ENCODE results near the gene NTNG2. TPM values are rescaled to one million over a fixed set of nuclear protein-coding genes. Genes with fewer than 3 reads are reported as not detected.

Gene NTNG2
- total and polyA plus RNA-seq, 2 of the 13 experiments (the other 11 are each of a cell fraction or from before 2014, with no cell fraction given), result 0.02 to 0.36 TPM

- no peak for TF ChIP-seq STAT6 (CRISPR knock-in tag; IDR thresholded peaks at IDR 0.05; ENCODE audit: borderline replicate concordance)
- TF ChIP-seq PRPF4 (IDR thresholded peaks at IDR 0.05; ENCODE audit: low read depth, low read length, poor library complexity, severe bottlenecking), result no peak
- no peak for TF ChIP-seq ZFP62 (CRISPR knock-in tag; IDR thresholded peaks at IDR 0.05)
- TF ChIP-seq IKZF1 (IDR thresholded peaks at IDR 0.05), result no peak
- peak; percentile 96 for TF ChIP-seq MIER3 (CRISPR knock-in tag; IDR thresholded peaks at IDR 0.05; ENCODE audit: borderline replicate concordance)
- TF ChIP-seq AFF4 (CRISPR knock-in tag; IDR thresholded peaks at IDR 0.05), result no peak
- 0 out of 2 replicates have a peak, but pooled peaks have one; percentile 46 for TF ChIP-seq KDM6A (CRISPR knock-in tag; IDR thresholded peaks at IDR 0.05; ENCODE audit: low read depth)
- no peak for TF ChIP-seq POLR2A (IDR thresholded peaks at IDR 0.05; ENCODE audit: insufficient read depth in 1 of 2, low read depth in 2 of 2, low read length in 2 of 2)
- TF ChIP-seq, protein P1, sequence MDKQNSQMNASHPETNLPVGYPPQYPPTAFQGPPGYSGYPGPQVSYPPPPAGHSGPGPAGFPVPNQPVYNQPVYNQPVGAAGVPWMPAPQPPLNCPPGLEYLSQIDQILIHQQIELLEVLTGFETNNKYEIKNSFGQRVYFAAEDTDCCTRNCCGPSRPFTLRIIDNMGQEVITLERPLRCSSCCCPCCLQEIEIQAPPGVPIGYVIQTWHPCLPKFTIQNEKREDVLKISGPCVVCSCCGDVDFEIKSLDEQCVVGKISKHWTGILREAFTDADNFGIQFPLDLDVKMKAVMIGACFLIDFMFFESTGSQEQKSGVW (CRISPR knock-in tag; IDR thresholded peaks at IDR 0.05; ENCODE audit: borderline replicate concordance), result peak; percentile 94
- TF ChIP-seq U2AF1 (optimal IDR thresholded peaks at IDR 0.05; ENCODE audit: low read depth, low read length), result no peak
- peak; percentile 84 for TF ChIP-seq HOXA3 (CRISPR knock-in tag; IDR thresholded peaks at IDR 0.05)
- peak; percentile 97 for TF ChIP-seq JDP2 (CRISPR knock-in tag; IDR thresholded peaks at IDR 0.05; ENCODE audit: borderline replicate concordance)
- TF ChIP-seq FOSL2 (CRISPR knock-in tag; IDR thresholded peaks at IDR 0.05), result peak; percentile 81
- TF ChIP-seq ZFP36L2 (CRISPR knock-in tag; IDR thresholded peaks at IDR 0.05), result peak; percentile 99
- TF ChIP-seq DNMT1 (CRISPR knock-in tag; IDR thresholded peaks at IDR 0.05), result no peak
- TF ChIP-seq ZNF431 (CRISPR knock-in tag; IDR thresholded peaks at IDR 0.05; ENCODE audit: borderline replicate concordance, low read depth), result peak; percentile 91
- TF ChIP-seq TCF7L2 (IDR thresholded peaks at IDR 0.05; ENCODE audit: low read depth, low read length), result no peak
- TF ChIP-seq ZNF737 (CRISPR knock-in tag; IDR thresholded peaks at IDR 0.05; ENCODE audit: borderline replicate concordance), result peak; percentile 97; the same call in 1 of the 2 replicates
- TF ChIP-seq, protein P2, sequence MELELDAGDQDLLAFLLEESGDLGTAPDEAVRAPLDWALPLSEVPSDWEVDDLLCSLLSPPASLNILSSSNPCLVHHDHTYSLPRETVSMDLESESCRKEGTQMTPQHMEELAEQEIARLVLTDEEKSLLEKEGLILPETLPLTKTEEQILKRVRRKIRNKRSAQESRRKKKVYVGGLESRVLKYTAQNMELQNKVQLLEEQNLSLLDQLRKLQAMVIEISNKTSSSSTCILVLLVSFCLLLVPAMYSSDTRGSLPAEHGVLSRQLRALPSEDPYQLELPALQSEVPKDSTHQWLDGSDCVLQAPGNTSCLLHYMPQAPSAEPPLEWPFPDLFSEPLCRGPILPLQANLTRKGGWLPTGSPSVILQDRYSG (CRISPR knock-in tag; IDR thresholded peaks at IDR 0.05), result peak; percentile 99
- peak; percentile 99 for TF ChIP-seq ZFP37 (CRISPR knock-in tag; IDR thresholded peaks at IDR 0.05; ENCODE audit: borderline replicate concordance)
- TF ChIP-seq, protein P3, sequence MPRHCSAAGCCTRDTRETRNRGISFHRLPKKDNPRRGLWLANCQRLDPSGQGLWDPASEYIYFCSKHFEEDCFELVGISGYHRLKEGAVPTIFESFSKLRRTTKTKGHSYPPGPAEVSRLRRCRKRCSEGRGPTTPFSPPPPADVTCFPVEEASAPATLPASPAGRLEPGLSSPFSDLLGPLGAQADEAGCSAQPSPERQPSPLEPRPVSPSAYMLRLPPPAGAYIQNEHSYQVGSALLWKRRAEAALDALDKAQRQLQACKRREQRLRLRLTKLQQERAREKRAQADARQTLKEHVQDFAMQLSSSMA (CRISPR knock-in tag; IDR thresholded peaks at IDR 0.05), result peak; percentile 75; the same call in 1 of the 2 replicates
- TF ChIP-seq ZFX (CRISPR knock-in tag; IDR thresholded peaks at IDR 0.05; ENCODE audit: low read depth), result no peak
- TF ChIP-seq RBM22 (optimal IDR thresholded peaks at IDR 0.05; ENCODE audit: low read length), result no peak
Measured at GRCh38 chr9:132114102-132114707, 47.7 kb upstream of the NTNG2 start (continued).

Data from HepG2 (cell line).